HG03439 (cell line): ENCODE data around the gene PPIP5K2.
"Not testable (repeated sequence)": the region's sequence is repeated elsewhere in the genome, so short reads cannot be mapped to it uniquely, and the experiment has no call there.

ENCODE experiments used
- ATAC-seq: cut with Tn5 transposase; IDR thresholded peaks from one replicate; pipeline ENCODE4 v1.9.1; 2021; ENCODE audit warnings: mild to moderate bottlenecking, moderate library complexity; ENCODE audit not compliant: unreplicated experiment

Gene PPIP5K2

DNA sequence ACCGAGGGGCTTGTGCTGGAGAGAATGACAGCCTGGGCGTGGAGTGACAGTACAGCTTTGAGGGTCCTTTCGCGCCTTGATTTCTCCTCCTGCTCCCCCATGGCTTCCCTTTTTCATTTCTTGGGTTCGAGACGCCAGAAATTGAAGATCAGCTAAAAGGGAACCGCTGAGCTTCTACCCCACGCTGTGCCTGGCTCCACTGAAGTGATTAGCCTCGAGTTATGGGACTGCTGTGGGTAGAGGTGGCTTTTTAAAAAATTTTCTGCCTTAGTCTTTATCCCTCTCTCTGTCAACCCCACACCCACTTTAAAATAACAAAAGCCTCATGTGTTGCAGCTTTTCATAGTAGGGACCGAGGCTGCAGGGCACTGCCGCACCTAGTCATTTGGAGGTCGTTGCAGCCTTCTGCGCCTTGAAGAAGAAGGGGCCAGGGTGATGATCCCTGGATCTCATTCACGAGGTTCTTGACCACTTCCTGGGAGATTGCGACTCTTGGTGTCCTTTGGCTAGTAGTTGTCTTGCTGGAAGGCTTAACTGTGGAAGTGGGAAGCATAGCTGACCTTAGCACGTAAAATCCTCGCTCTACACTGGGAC lies 603 bp downstream of the PPIP5K2 start:
- no peak for ATAC-seq

DNA sequence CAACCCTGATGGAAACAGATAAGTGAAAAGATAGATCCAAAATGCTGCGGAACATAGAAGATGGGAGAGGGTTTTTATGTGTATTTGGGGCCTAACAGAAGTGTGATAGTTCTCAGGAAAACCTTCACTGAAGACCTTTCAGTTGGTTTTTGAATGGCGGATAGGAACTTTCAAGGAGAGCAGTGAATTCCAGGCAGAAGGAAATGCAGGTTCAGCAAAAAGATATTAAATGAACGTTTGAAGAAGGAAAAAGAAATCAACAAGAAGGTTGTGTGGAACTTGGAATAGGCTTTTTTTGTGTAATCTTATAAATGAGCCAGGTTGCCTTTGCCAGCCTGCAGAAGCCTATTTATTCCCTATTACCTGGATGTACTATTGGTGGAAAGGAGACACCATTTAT lies 2.1 kb downstream of the PPIP5K2 start:
- ATAC-seq = no peak

DNA sequence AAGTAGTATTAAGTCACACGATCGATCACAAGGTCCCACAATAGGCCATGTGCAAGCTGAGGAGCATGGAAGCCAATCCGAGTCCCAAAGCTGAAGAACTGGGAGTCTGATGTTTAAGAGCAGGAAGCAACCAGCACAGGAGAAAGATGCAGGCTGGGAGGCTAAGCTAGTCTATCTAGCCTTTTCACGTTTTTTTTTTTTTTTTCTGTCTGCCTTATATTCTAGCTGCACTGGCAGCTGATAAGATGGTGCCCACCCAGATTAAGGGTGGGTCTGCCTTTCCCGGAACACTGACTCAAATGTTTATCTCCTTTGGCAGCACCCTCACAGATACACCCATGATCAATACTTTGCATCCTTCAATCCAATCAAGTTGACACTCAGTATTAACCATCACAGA lies 6.5 kb downstream of the PPIP5K2 start:
- no peak for ATAC-seq

DNA sequence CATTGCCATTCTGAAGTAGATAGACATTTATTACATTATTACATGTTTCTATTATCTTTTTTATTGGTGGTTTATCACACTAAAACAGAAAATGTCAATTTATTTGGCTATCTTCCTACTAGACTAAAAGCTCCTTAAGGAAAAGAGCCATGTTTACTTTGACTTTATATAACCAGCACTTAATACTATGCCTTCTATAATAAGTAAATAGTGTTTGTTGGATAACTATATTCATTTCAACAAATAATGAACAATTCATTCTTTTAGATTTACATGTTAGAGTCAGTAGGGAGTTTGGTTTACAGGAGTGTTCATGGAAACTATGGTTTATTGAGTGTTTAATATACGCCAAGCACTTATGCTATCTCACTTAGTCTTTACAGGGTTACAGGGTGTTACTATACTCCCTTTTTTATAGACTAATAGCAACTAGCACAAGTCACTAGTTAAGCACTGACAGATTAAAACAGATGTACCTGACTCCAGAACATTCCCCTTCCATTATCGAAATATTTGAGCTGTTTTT lies 7.3 kb downstream of the PPIP5K2 start:
- no peak for ATAC-seq

DNA sequence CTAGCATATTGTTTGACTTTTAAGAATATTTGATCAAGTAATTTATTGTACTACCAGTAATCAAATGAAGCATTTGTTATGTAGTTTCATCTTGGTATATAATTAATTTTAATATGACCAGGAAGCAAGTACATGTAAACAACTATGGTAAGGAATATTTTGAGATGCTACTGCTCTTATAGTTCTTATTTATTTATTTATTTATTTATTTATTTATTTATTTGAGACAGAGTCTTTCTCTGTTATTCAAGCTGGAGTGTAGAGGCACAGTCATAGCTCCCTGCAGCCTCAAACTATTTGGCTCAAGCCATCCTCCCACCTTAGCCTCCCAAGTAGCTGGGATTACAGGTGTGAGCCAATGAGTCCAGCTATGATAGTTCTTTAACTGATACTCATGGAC lies 8.1 kb downstream of the PPIP5K2 start:
- no peak for ATAC-seq

DNA sequence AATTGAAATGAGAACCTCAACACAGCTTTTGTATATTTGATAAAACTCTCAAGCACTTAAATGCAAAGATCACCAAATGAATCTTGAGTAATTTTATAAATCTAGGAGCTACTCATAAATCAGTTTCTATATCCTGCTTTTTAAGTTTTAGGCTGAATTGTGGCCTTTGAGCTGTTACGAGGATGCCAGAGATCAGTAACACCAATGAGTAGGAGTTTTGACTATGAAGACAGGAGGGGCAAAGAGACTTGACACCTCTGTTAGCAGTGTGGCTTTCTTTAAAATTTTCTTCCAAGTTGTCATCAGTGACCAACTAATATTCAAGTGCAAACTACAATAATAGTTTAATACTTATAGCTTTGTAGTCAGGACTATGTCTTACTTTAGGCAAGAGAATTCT lies 12.6 kb downstream of the PPIP5K2 start:
- no peak for ATAC-seq

DNA sequence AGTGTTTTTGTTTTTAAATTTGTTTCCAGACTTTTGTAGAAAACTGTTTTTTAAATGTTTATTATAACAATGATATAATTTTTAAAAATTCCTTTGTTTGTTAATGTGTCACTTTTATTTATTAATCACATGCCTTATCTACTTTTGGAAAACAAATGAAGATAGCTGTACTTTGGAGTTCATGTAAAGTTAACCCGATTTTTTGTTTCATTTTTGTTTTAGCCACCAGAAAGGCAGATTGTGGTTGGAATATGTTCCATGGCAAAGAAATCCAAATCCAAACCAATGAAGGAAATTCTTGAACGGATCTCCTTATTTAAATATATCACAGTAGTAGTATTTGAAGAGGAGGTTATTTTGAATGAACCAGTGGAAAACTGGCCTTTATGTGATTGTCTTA lies 13.1 kb downstream of the PPIP5K2 start:
- ATAC-seq = no peak

DNA sequence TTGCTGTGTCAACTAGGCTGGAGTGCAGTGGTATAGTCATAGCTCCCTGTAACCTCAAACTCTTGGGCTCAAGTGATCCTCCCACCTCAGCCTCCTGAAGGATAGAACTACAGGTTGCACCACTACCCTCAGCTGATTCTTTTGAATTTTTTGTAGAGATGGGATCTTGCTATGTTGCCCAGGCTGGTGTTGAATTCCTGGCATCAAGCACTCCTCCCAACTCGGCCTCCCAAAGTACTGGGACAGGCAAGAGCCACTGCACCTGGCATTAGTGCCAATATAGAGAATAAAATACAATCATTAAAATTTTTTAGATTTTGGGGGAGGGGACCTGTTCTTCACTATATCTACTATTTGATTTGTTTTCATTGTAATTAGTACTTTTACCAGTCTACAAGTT lies 15.4 kb downstream of the PPIP5K2 start:
- ATAC-seq = no peak

DNA sequence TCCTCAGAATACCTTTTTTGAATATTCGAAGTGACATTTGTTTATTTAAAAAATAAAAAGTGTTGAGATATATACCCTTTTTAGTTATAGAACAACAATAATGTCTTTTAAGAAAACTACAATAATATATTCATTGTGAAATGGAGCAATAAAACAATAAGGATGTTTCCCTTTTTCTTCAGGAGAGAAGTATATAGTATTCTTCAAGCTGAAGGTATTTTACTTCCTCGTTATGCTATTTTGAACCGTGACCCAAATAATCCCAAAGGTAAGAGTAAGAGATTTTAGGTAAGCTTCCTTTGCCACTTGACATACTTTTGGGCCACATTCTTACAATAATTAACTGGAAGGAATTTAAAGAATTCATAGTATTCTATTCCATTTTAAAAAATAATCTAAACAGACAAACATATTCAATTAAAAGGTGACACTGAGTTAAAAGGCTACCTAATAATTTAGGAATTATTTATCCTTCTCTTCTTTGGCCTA lies 18.1 kb downstream of the PPIP5K2 start:
- no peak for ATAC-seq

DNA sequence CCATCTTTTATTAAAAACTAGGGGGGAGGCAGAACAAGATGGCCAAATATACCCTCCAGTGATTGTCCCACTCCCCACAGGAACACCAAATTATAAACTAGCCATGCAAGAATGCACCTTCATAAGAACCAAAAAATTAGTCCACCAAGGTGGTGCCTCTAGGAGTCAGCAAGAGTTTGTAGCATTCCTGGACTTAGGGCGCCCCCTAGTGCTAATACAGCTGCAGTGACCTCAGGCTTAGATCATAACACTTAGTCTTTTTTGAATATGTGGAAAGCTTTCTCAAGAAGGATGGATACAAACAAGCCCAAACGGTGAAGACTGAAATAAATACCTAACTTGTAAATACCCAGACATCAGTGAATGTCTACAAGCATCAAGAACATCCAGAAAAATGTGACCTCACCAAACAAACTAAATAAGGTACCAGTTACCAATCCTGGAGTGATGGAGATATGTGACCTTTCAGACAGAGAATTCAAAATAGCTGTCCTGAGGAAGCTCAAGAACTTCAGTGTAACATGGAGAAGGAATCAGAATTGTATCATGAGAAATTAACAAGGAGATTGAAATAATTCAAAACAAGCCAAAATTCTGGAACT lies 19.3 kb downstream of the PPIP5K2 start:
- peak; percentile 93 for ATAC-seq

DNA sequence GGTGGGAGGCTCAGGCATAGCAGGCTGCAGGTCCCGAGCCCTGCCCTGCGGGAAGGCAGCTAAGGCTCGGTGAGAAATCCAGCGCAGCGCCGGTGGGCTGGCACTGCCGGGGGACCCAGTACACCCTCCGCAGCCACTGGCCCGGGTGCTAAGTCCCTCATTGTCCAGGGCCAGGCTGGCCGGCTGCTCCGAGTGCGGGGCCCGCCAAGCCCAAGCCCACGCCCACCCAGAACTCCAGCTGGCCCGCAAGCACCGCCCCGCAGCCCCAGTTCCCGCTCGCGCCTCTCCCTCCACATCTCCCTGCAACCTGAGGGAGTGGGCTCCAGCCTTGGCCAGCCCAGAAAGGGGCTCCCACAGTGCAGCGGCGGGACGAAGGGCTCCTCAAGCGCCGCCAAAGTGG lies 22.0 kb downstream of the PPIP5K2 start:
- ATAC-seq = not testable (repeated sequence)

DNA sequence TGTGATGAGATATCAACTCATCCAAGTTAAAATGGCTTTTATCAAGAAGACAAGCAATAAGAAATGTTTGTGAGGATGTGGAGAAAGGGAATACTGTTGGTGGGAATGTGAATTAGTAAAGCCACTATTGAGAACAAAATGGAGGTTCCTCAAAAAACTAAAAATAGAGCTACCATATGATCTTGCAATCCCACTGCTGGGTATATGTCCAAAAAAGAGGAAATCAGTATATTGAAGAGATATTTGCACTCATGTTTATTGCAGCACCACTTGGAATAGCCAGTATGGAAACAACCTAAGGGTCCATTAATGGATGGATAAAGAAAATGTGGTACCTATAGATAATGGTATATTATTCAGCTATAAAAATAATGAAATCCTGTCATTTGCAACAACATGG lies 25.1 kb downstream of the PPIP5K2 start:
- no peak for ATAC-seq

DNA sequence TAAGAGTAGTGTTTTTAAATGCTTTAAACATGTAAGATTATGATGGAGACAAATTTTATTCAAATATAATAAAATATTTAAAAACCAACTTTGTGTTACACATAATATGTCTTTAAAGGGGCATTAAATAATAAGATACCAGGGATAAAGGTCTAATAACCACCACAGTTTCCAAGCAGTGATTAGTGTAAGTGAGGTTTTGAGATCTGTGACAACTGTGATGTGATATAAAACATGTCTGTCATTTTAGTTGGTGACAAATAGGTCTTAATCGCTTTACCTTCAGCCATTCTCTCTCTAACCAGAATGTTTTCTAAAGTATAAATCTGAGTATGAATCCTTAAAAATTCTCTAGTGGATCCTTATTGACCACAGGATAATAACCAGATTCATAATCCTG lies 28.1 kb downstream of the PPIP5K2 start:
- no peak for ATAC-seq

DNA sequence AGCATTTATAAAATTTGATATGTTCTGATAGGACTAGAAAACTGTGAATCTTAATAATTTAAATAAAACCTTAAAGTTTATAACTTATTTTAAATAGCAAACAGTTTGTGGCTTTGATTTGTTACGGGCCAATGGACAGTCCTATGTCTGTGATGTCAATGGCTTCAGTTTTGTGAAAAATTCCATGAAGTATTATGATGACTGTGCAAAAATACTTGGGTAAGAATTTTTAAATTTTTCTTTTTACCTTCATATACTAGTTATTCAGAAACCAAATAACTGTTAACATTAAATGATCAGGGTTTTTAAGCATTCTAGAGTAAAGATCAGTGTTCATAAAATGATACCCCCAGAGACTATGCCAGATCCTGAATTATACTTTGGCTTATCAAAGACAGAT lies 31.1 kb downstream of the PPIP5K2 start:
- no peak for ATAC-seq

DNA sequence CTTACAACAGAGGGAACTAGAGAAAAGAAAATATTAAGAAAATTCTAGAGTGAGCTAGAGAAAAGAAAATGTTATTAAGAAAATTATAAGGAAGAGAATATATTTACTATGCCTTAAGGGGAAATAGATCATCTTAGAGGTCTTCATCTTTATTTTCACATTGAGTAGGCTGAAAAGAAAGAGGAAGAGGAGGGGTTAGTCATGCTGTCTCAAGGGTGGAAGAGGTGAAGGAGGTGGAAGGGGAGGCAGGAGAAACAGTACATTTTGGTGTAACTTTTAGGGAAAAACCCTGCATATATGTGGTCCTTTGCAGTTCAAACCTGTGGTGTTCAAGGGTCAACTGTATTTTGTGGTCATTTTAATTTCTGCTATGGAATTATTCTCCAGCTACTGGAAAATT lies 46.6 kb downstream of the PPIP5K2 start:
- no peak for ATAC-seq

DNA sequence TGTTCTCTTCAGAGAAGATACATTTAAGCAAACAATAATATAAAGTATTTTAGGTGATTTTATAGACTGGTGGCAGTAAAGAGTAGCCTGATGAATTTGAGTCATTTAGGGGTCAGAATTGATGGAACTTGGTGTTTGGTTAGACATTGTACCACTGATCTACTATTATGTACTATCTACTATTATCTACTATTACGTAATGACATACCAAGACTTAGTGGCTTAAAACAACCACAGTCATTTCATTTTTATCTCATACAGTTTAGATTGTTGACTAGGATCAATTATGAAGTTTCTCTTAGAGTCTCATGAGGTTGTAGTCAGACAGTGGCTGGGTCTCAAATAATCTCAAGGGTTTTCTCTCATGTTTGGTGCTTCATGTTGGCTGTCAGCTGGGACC lies 54.0 kb downstream of the PPIP5K2 start:
- no peak for ATAC-seq

DNA sequence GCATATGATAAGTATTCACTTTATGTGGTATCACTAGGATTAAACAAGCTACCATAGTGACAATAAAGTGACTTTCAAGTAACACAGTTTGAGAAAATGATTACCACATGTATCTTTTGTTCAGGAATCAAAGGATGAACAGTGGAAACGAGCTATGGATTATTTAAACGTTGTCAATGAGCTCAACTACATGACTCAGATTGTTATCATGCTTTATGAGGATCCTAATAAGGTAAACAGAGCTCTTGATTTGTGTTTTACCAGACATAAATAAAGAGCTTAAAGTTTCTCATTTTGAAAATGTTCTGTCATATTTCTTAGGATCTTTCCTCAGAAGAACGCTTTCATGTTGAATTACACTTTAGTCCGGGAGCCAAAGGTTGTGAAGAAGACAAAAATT lies 57.4 kb downstream of the PPIP5K2 start:
- no peak for ATAC-seq

DNA sequence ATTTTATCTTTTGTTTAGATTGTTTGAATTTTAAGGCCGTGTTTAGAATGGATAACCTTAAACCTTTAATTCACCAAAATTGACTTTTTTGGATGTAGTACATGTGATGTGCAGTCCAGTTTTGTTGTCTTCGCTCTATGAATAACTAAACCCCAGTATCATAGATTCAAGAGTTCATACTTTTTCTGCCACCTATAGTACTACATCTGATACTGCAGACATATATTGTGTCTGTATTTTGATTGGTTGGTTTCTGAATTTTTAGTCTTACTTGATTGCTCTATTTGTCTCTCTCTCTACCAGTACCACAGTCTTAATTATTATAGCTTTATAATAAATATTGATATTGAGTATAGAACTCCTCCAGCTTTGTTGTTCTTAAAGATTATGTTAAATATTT lies 58.1 kb downstream of the PPIP5K2 start:
- ATAC-seq = no peak

DNA sequence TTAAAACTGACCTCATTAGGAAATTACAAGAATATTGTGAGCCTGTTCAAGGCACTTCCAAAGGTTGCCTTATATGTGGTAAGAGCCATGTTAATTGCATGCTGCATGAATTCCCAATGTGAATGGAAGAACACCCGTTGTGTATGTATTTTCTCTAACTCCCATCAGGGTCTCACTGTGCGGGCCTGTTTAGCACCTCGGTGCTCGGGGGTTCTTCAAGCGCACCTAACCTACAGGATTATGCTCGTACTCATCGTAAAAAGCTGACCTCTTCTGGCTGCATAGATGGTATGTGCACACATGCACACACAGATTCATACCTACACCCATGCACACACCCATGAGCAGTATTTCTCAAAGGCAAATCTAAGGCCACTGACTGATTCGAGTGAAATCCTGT lies 66.1 kb downstream of the PPIP5K2 start:
- ATAC-seq = no peak

DNA sequence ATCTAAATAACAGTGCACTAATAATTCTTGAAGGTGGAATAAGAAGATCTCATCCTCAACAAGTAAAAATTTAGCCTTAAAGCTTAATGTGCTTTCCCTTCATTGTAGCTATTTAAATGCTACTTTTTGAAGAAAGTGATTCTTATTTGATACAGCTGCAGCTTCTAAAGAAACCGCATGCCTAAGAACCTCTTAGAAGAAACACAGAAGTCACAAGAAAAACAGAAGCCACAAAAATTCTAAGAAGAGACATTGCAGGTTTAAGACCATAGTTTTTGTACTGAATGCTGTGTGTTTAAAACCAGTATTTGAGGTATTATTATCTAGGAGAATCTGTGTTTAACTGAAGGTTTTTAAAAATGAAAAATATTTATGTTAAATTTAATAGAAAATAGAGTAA lies 68.3 kb downstream of the PPIP5K2 start:
- no peak for ATAC-seq

DNA sequence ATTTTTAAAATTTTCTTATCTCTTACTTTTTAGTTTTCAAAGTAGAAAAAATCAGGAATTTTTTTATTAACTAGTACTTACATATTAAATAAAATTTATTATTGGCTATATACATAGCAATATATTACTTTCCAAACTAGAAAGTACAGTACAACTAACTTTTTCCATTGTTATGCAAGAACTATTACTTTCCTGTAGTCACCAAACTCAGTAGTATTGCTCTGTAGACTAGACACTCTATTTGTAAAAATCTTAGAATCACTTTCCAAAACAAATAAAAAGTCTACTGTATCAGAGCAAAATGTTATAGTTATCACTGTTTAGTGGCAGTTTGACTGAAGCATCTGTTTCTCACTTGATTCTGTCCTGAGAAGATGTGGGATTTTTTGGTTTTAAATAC lies 83.1 kb downstream of the PPIP5K2 start:
- no peak for ATAC-seq

DNA sequence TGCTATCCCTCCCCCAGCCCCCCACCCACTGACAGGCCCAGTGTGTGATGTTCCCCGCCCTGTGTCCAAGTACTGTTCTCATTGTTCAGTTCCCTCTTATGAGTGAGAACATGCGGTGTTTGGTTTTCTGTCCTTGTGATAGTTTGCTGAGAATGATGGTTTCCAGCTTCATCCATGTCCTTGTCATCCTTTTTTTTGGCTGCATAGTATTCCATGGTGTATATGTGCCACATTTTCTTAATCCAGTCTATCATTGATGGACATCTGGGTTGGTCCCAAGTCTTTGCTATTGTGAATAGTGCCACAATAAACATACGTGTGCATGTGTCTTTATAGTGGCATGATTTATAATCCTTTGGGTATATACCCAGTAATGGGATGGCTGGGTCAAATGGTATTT lies 84.9 kb downstream of the PPIP5K2 start:
- ATAC-seq = not testable (repeated sequence)
